ENCODE measurements around the gene CDKN2C. TPM values are rescaled to one million over a fixed set of nuclear protein-coding genes. Genes with fewer than 3 reads are reported as not detected.

Gene CDKN2C
- total RNA-seq, 1 experiment from 2014 or later = 9.4 TPM

GRCh38 chr1:50983219-50983802, 13.3 kb downstream of the CDKN2C start:
- CTCF ChIA-PET = interaction anchor here (1.0 kb wide), 1 partner anchor 54 kb away, joined by 4 read pairs; no protein-coding TSS in a partner anchor
- Histone ChIP-seq H3K79me2 (ENCODE audit: insufficient read depth, low read length) (no peaks in the 10 kb centered on the region), H3K36me3 (ENCODE audit: control insufficient read depth in 1 of 2, insufficient read depth in 2 of 2, low read length in 2 of 2) (no peaks in the 10 kb centered on the region), H4K20me1 (ENCODE audit: insufficient read depth) (no peaks in the 10 kb centered on the region), H3K9me3 (ENCODE audit: control insufficient read depth in 1 of 2, insufficient read depth in 1 of 2, low read depth in 1 of 2, low read length in 2 of 2) (no peaks in the 10 kb centered on the region), H3K27ac (ENCODE audit: low read depth, low read length) (no peak overlapping the region), H2AFZ (ENCODE audit: low read depth, low read length, poor library complexity, severe bottlenecking) (peak overlapping the region; percentile 1), H3K4me3 (replicated peaks in 1 of 2; ENCODE audit: low read depth in 1 of 2, low read length in 2 of 2) (no peak overlapping the region), H3K9me2 (ENCODE audit: insufficient read depth) (no peaks in the 10 kb centered on the region), H3K4me1 (ENCODE audit: control insufficient read depth in 1 of 2, insufficient read depth in 2 of 2, low read length in 2 of 2) (peaks cover 6 to 10% of the 10 kb centered on the region in 2 experiments; a peak in 3 of 4 replicates), H3K9ac (ENCODE audit: low read length) (no peak overlapping the region), H3K4me2 (ENCODE audit: low read length) (no peak overlapping the region), H3K27me3 (ENCODE audit: insufficient read depth, low read length) (no peaks in the 10 kb centered on the region)
- DNase-seq (ENCODE audit: low read depth, low spot score) (no peak), ATAC-seq (no peak)
- POLR2A ChIA-PET = no interaction called here
- RAD21 ChIA-PET (ENCODE audit: low non-redundant PET in 1 of 2, low total read pairs in 2 of 2, uncharacterized antibody in 2 of 2, unreplicated experiment in 2 of 2) = no interaction called here
- TF ChIP-seq FOSL1 (IDR thresholded peaks at IDR 0.05; ENCODE audit: low read depth) (no peak), RAD21 (IDR thresholded peaks at IDR 0.05; ENCODE audit: low read depth) (no peak), POLR2A (IDR thresholded peaks at IDR 0.05; ENCODE audit: borderline replicate concordance, extremely low read depth, insufficient read depth, insufficient read length) (no peak), ZBTB33 (IDR thresholded peaks at IDR 0.05; ENCODE audit: extremely low read depth, insufficient replicate concordance, low read length) (no peak), EZH2phosphoT487 (IDR thresholded peaks at IDR 0.05; ENCODE audit: borderline replicate concordance) (no peak), ZFX (IDR thresholded peaks at IDR 0.05) (no peak), REST (IDR thresholded peaks at IDR 0.05; ENCODE audit: low read depth) (no peak), CBX3 (IDR thresholded peaks at IDR 0.05; ENCODE audit: low read depth) (no peak)
- TF ChIP-seq, protein P1, sequence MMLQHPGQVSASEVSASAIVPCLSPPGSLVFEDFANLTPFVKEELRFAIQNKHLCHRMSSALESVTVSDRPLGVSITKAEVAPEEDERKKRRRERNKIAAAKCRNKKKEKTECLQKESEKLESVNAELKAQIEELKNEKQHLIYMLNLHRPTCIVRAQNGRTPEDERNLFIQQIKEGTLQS (IDR thresholded peaks at IDR 0.05) = no peak
- no TSS peak for BruUV-seq (replicated peaks)
- intact Hi-C loops (cut with micrococcal nuclease) = no loop called here

Data from HCT116 (cell line).